ENCODE data around the gene CREB3L1. TPM values are rescaled to one million over a fixed set of nuclear protein-coding genes. Genes with fewer than 3 reads are reported as not detected.

Gene CREB3L1, protein sequence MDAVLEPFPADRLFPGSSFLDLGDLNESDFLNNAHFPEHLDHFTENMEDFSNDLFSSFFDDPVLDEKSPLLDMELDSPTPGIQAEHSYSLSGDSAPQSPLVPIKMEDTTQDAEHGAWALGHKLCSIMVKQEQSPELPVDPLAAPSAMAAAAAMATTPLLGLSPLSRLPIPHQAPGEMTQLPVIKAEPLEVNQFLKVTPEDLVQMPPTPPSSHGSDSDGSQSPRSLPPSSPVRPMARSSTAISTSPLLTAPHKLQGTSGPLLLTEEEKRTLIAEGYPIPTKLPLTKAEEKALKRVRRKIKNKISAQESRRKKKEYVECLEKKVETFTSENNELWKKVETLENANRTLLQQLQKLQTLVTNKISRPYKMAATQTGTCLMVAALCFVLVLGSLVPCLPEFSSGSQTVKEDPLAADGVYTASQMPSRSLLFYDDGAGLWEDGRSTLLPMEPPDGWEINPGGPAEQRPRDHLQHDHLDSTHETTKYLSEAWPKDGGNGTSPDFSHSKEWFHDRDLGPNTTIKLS
- total RNA-seq (2014; rRNA removed; shearing (Covaris generic); ENCODE audit: low replicate concordance), result not detected in 2 replicates

DNA sequence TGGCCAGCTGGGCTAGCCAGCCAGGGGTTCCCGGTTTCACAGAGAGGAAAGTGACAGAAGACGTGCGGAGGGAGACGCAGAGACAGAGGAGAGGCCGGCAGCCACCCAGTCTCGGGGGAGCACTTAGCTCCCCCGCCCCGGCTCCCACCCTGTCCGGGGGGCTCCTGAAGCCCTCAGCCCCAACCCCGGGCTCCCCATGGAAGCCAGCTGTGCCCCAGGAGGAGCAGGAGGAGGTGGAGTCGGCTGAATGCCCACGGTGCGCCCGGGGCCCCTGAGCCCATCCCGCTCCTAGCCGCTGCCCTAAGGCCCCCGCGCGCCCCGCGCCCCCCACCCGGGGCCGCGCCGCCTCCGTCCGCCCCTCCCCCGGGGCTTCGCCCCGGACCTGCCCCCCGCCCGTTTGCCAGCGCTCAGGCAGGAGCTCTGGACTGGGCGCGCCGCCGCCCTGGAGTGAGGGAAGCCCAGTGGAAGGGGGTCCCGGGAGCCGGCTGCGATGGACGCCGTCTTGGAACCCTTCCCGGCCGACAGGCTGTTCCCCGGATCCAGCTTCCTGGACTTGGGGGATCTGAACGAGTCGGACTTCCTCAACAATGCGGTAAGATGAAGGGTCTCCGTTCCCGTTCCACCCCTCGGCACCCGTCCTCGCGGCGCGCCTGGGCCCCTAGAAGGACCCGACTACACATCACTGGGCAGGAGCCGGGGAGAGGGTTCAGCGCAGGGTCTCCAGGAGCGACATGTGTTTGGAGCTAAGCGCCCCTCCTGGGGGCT is at the start of gene CREB3L1:
CREB3L1 (plus strand) TSS at position 41 of the 765 bp plus-strand sequence; CDS start at position 491, 450 bp downstream.
- peaks cover 10% of the 10 kb centered on the region for H3K4me1 ChIP-seq (ENCODE audit: low read length)
- no peaks in the 10 kb centered on the region for H3K9me2 ChIP-seq (replicated peaks; ENCODE audit: insufficient read depth, low read length)
- no peak for DNase-seq
- no peak within 1 kb of the TSS for H3K27ac ChIP-seq (ENCODE audit: low read length)
- H4K20me1 ChIP-seq (ENCODE audit: insufficient read depth, low read depth, low read length), result no peaks in the 10 kb centered on the region
- H3K9ac ChIP-seq (ENCODE audit: low read length), result no peak within 1 kb of the TSS
- no peak within 1 kb of the TSS for H3K4me3 ChIP-seq (ENCODE audit: low read length)
- no peaks in the 10 kb centered on the region for H3K9me3 ChIP-seq (ENCODE audit: low read length)
- no peaks in the 10 kb centered on the region for H3K36me3 ChIP-seq (ENCODE audit: insufficient read depth, low read length)
- no peaks in the 10 kb centered on the region for H3K79me2 ChIP-seq (ENCODE audit: low read length)
- no peak within 1 kb of the TSS for H3K4me2 ChIP-seq (ENCODE audit: low read depth, low read length, poor library complexity, severe bottlenecking)
- no peaks in the 10 kb centered on the region for H3K27me3 ChIP-seq (ENCODE audit: low read length)
- H2AFZ ChIP-seq (ENCODE audit: low read length), result no peak within 1 kb of the TSS

DNA sequence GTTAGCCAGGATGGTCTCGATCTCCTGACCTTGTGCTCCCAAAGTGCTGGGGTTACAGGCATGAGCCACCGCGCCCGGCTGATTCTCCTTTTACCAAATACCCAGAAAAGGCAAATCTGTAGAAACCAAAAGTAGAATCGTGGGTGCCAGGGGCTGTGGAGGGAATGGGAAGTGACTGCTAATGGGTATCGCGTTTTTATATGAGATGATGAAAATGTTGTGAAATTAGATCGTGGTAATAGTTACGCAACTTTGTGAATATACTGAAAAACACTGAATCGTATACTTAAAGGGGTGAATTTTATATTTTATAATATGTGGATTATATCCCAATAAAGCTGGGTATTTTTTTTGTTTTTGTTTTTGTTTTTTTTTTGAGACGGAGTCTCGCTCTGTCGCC is 48.2 kb upstream of the CREB3L1 start:
- Histone ChIP-seq H3K27ac (ENCODE audit: low read length) (no peak overlapping the region), H2AFZ (ENCODE audit: low read length) (no peak overlapping the region), H3K9me3 (ENCODE audit: low read length) (no peaks in the 10 kb centered on the region), H3K4me2 (ENCODE audit: low read depth, low read length, poor library complexity, severe bottlenecking) (no peak overlapping the region), H3K36me3 (ENCODE audit: insufficient read depth, low read length) (no peaks in the 10 kb centered on the region), H3K4me1 (ENCODE audit: low read length) (no peaks in the 10 kb centered on the region), H3K4me3 (ENCODE audit: low read length) (no peak overlapping the region), H3K9ac (ENCODE audit: low read length) (no peak overlapping the region), H4K20me1 (ENCODE audit: insufficient read depth, low read depth, low read length) (no peaks in the 10 kb centered on the region), H3K27me3 (ENCODE audit: low read length) (no peaks in the 10 kb centered on the region), H3K9me2 (replicated peaks; ENCODE audit: insufficient read depth, low read length) (no peaks in the 10 kb centered on the region), H3K79me2 (ENCODE audit: low read length) (no peaks in the 10 kb centered on the region)
- no peak for DNase-seq

DNA sequence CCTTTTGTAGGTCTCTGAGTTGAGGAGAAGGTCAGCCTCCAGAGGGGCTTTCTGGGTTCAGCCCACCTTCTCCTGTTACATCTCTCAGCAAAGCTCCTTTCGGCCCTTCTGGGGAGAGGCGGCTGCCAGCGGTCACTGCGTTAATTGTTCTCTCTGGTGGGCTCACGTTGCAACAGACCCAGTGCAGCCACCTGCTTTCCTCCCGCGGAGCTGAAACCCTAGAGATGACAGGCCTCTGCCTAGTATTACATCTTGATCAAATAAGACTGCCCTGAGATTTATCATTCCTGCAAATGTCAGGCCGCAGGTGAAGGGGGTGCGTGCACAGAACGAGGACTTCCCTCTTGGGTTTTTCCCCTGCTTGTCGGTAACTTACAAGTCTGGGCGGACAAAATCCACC is 43.2 kb upstream of the CREB3L1 start:
- Histone ChIP-seq H3K4me1 (ENCODE audit: low read length) (peaks cover 8% of the 10 kb centered on the region), H3K9ac (ENCODE audit: low read length) (no peak overlapping the region), H4K20me1 (ENCODE audit: insufficient read depth, low read depth, low read length) (no peaks in the 10 kb centered on the region), H3K4me3 (ENCODE audit: low read length) (no peak overlapping the region), H3K27ac (ENCODE audit: low read length) (no peak overlapping the region), H3K27me3 (ENCODE audit: low read length) (no peaks in the 10 kb centered on the region), H3K79me2 (ENCODE audit: low read length) (no peaks in the 10 kb centered on the region), H3K4me2 (ENCODE audit: low read depth, low read length, poor library complexity, severe bottlenecking) (no peak overlapping the region), H3K36me3 (ENCODE audit: insufficient read depth, low read length) (no peaks in the 10 kb centered on the region), H3K9me2 (replicated peaks; ENCODE audit: insufficient read depth, low read length) (no peaks in the 10 kb centered on the region), H2AFZ (ENCODE audit: low read length) (no peak overlapping the region), H3K9me3 (ENCODE audit: low read length) (no peaks in the 10 kb centered on the region)
- no peak for DNase-seq

DNA sequence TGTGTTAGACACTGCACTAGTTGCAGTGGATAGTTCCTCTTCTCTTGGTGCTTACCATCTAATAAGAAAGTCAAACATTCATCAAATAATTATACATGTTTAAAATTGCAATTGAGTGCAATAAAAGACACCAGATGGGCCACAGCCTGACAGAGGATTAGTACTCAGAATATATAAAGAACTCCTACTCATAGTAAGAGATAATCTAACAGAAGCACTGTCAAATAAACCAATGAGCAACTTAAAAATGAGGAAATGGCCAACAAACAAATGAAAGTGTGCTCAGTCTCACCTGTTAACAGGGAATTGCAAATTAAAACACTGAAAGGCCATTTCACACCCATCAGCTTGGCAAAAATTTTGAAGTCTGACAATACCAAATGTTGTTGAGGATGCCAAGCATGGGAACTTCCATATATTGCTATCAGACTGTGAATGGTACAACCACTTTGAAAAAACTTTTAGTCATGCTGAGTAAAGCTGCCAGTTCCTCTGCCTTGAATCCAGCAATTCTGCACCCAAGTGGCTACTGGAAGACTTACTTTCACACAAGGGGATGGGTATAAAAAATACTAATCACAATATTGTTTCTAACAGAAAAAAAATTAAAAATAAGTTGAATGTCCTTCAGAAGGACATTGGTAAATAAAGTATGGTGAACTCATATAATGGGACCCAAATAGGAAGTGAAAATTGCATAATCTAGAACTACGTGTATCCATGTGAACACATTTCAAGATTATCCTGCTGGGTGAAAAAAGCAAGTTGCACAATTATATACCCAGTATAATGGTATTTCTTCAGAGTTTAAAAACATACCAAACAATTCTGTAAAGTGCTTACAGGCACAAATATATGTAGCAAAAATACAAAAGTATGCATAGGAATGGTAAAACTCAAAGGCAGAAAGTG is 41.4 kb upstream of the CREB3L1 start:
- no peaks in the 10 kb centered on the region for H3K79me2 ChIP-seq (ENCODE audit: low read length)
- no peak overlapping the region for H3K4me3 ChIP-seq (ENCODE audit: low read length)
- H2AFZ ChIP-seq (ENCODE audit: low read length), result no peak overlapping the region
- H3K9ac ChIP-seq (ENCODE audit: low read length), result no peak overlapping the region
- no peak for DNase-seq
- no peaks in the 10 kb centered on the region for H3K27me3 ChIP-seq (ENCODE audit: low read length)
- no peaks in the 10 kb centered on the region for H3K9me3 ChIP-seq (ENCODE audit: low read length)
- no peak overlapping the region for H3K4me2 ChIP-seq (ENCODE audit: low read depth, low read length, poor library complexity, severe bottlenecking)
- no peaks in the 10 kb centered on the region for H4K20me1 ChIP-seq (ENCODE audit: insufficient read depth, low read depth, low read length)
- no peaks in the 10 kb centered on the region for H3K9me2 ChIP-seq (replicated peaks; ENCODE audit: insufficient read depth, low read length)
- H3K27ac ChIP-seq (ENCODE audit: low read length), result no peak overlapping the region
- H3K4me1 ChIP-seq (ENCODE audit: low read length), result peaks cover 11% of the 10 kb centered on the region
- H3K36me3 ChIP-seq (ENCODE audit: insufficient read depth, low read length), result no peaks in the 10 kb centered on the region

DNA sequence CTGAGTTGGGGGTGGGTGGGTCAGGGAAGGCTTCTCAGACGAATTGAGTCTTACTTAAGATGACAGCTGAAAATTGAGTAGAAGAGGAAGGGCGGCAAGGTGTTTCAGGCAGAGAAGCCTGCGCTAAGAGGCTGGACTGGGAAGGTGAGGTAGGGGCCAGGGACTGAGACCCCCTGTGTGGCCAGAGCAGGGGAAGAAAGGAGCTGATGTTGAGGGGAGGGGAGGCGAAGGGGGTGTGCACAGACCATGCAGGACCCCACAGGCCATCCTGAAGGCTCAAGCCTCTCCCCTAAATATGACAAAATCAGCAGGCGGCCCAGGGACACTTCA is 40.6 kb upstream of the CREB3L1 start:
- Histone ChIP-seq H3K36me3 (ENCODE audit: insufficient read depth, low read length) (no peaks in the 10 kb centered on the region), H3K9ac (ENCODE audit: low read length) (no peak overlapping the region), H2AFZ (ENCODE audit: low read length) (no peak overlapping the region)

DNA sequence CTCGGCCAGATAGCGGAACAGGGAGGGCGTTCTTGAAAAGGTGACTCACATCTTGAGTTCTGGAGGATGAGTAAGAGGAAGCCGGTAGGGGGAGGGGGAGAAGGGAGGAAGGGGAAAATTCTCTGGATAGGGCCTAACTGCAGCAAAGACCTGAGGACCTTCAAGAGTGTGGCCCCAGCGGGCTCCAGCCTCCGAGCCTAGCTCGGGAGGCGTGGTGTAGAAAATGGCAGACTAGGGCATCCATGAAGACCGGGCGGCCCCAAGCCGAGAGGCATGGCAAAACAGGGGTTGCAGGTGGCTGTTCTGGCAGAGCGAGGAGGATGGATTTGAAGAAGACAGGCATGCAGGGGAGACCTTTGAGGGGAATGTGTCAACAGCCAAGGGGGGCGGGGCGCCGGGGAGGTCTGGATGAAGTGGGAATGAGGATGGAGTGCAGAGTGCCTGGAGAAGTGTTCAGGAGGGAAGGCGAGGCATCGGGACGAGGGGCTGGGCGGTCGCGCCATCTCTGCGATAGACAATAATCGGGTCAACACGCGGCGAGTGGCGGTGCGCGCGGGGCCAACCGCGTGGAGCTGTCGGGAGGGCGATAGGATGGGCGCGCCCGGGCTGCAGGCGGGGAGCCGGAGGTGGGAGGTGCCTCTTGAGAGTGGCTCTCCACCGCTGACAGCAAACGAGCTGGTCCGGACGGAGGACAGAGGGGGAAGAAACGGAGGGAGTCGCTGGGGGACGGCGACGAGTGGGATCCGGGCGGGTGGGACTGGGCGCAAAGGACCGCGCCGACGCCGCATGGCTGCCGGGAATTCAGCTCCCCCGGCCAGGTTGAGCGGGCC is 40.0 kb upstream of the CREB3L1 start:
- H2AFZ ChIP-seq (ENCODE audit: low read length), result no peak overlapping the region
- H3K9me2 ChIP-seq (replicated peaks; ENCODE audit: insufficient read depth, low read length), result no peaks in the 10 kb centered on the region
- H3K4me3 ChIP-seq (ENCODE audit: low read length), result no peak overlapping the region
- H4K20me1 ChIP-seq (ENCODE audit: insufficient read depth, low read depth, low read length), result no peaks in the 10 kb centered on the region
- H3K4me1 ChIP-seq (ENCODE audit: low read length), result peaks cover 12% of the 10 kb centered on the region
- no peak overlapping the region for H3K27ac ChIP-seq (ENCODE audit: low read length)
- H3K4me2 ChIP-seq (ENCODE audit: low read depth, low read length, poor library complexity, severe bottlenecking), result no peak overlapping the region
- H3K36me3 ChIP-seq (ENCODE audit: insufficient read depth, low read length), result no peaks in the 10 kb centered on the region
- no peaks in the 10 kb centered on the region for H3K27me3 ChIP-seq (ENCODE audit: low read length)
- H3K9ac ChIP-seq (ENCODE audit: low read length), result no peak overlapping the region
- no peak for DNase-seq
- H3K9me3 ChIP-seq (ENCODE audit: low read length), result no peaks in the 10 kb centered on the region
- no peaks in the 10 kb centered on the region for H3K79me2 ChIP-seq (ENCODE audit: low read length)

More for the DNA sequence above, 40.6 kb upstream of the CREB3L1 start:
- no peak for DNase-seq
- Histone ChIP-seq H3K4me3 (ENCODE audit: low read length) (no peak overlapping the region), H3K9me2 (replicated peaks; ENCODE audit: insufficient read depth, low read length) (no peaks in the 10 kb centered on the region), H3K4me2 (ENCODE audit: low read depth, low read length, poor library complexity, severe bottlenecking) (no peak overlapping the region), H3K4me1 (ENCODE audit: low read length) (peaks cover 11% of the 10 kb centered on the region), H3K27me3 (ENCODE audit: low read length) (no peaks in the 10 kb centered on the region), H4K20me1 (ENCODE audit: insufficient read depth, low read depth, low read length) (no peaks in the 10 kb centered on the region), H3K79me2 (ENCODE audit: low read length) (no peaks in the 10 kb centered on the region), H3K9me3 (ENCODE audit: low read length) (no peaks in the 10 kb centered on the region), H3K27ac (ENCODE audit: low read length) (no peak overlapping the region)

DNA sequence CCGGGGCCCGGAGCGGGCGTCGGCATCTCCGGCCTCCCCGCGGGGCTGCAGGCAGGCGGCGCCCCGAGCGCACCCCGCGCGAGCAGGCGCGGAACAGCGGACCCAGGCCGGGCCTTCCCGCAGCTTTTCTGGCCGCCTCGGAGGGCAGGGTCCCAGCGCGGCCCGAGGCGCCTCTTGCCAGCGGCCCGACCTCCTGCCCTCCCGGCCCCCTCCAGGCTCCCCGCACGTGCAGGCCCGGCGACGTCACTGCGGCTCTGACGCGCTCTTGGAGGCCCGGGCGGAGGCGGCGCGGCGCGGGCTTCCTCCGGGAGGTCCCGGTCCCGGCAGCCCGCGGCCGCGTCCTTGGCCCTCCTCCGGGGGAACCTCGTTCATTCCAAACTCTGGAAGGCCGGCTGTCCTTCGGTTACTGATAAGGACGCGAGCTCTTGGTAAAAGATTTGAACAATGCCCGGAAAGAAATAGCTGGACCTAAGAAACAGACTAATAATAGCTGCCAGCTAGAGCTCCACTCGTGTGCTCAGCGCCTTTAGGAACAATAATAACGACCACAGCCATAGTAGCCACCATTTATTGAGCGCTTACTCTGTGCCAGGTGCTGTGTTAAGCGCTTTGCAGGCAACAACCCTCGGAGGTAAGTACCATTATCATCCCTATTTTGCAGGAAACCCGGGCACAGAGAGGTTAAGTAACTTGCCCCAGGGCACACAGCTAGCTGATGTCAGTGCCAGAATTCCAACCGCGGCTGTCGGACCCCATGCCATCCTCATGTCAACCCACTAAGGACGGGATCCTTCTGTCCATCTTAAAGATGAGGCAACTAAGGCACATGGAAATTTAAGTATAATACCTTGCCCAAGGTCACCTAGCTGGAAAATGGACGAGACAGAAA is 39.1 kb upstream of the CREB3L1 start:
- Histone ChIP-seq H2AFZ (ENCODE audit: low read length) (no peak overlapping the region), H3K36me3 (ENCODE audit: insufficient read depth, low read length) (no peaks in the 10 kb centered on the region), H3K4me2 (ENCODE audit: low read depth, low read length, poor library complexity, severe bottlenecking) (peak overlapping the region; percentile 68), H3K9me2 (replicated peaks; ENCODE audit: insufficient read depth, low read length) (no peaks in the 10 kb centered on the region), H3K4me1 (ENCODE audit: low read length) (peaks cover 18% of the 10 kb centered on the region), H3K27me3 (ENCODE audit: low read length) (no peaks in the 10 kb centered on the region), H3K4me3 (ENCODE audit: low read length) (peak overlapping the region; percentile 61), H3K27ac (ENCODE audit: low read length) (no peak overlapping the region), H3K9ac (ENCODE audit: low read length) (peak overlapping the region; percentile 52), H4K20me1 (ENCODE audit: insufficient read depth, low read depth, low read length) (no peaks in the 10 kb centered on the region), H3K9me3 (ENCODE audit: low read length) (no peaks in the 10 kb centered on the region), H3K79me2 (ENCODE audit: low read length) (no peaks in the 10 kb centered on the region)
- no peak for DNase-seq

Measured in Karpas-422 (cell line).